Stimulated activated CD8-positive, alpha-beta memory T cell treated with anti-CD3 and anti-CD28 coated beads, Interleukin-2, amount 100 ng/mL, for 48 hours (primary cell): ENCODE results near the gene ANKRD63.

Experiments
- DNase-seq, 2 donors: peaks; one replicate each; pipeline ENCODE4 v3.0.0-alpha.2; 2020; ENCODE audit warnings: low read depth in 2 of 2

ANKRD63 gene, protein sequence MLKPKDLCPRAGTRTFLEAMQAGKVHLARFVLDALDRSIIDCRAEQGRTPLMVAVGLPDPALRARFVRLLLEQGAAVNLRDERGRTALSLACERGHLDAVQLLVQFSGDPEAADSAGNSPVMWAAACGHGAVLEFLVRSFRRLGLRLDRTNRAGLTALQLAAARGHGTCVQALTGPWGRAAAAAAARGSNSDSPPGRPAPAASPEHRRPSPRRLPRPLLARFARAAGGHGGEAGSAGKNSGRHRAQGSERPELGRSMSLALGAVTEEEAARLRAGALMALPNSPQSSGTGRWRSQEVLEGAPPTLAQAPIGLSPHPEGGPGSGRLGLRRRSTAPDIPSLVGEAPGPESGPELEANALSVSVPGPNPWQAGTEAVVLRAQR

DNA sequence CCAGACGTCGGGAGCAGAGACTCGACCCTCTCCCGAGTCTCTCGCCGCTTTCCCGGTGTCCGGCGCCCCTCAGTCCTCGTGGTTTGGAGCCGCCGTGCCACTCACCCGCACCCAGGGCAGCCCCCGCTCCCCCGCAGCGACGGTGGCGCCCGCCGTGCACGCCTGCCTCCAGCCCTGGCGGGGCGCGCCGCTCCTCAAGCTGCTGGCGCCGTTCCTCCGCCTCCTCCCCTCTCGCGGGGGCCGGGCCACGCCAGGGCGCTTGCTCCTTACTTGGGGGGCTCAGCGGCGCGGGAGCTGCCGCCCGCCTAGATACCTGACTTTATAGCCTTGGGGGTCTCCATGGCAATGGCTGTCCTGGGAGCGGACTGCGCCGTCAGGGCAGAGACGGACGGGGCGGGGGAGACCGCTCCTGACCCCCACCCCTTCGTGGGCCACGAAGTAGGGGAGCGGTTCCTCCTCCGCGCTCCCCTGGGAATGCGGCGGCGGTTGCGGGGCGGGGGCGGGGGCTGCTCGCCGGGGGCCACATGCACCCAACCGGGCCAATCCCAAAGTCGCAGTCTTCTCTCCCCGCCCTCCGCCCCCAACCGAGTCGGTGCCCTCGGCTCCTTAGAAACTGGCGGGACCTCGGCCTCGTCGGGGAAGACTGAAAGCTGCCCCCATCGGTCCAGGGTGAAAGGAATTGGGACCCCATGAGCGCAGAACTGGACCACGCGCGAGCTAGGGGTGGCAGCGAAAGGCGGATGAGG, at the start of gene ANKRD63:
ANKRD63 (minus strand) TSS at position 196 of the 746 bp plus-strand sequence. CDS start 478 bp downstream, outside the sequence.
- peak in 1 of 2 donors; percentile 30 for DNase-seq

DNA sequence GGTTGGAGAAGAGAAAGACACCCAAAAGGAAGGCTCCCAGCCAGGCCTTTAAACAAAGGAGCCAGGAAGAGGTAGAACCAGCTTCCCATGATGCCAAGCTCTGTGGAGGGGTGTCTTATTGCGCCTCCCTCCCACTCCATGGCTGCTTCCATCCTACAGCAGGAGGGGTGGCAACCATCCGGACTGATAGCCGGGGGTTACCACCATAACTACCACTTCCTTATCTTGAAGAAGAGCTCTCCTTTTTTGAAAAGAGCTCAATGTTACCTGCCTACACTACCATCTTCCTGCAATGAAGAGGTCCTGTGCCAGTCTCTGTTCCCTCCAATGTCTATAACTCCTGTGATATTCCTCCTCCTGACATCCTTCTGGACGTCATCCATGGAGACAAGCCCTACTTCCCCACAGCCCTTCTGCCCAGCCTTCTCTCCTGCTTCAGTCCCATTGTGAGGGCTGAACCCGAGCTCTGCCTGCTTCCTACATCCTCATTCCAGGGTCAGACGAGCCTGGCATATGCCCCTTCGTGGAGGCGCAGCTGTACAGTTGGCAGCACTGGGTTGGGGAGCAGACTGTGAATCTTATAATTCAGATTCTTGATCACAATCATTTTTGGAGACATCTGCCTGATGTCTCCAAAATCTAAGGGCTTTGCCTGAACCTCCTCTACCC, 49.4 kb upstream of the ANKRD63 start:
- DNase-seq = no peak

DNA sequence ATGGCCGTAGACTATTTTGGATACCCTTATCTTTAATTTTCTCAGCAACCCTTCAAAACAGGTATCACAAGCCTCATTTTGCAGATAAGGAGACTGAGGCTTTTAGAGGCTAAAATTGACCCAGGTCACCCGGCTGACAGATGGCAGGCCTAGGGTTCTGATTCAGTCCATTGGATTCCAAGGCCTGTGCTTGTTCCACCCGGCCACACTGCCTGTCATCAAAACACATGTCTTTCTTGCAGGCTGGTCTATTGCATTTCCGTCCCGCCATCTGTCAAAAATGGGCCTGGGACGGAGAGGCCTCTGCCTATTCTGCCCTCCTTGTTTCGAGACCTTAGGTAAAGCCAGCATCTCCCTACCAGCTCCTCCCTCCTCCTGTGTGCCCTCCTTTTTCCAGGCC, 48.8 kb upstream of the ANKRD63 start:
- DNase-seq = no peak

DNA sequence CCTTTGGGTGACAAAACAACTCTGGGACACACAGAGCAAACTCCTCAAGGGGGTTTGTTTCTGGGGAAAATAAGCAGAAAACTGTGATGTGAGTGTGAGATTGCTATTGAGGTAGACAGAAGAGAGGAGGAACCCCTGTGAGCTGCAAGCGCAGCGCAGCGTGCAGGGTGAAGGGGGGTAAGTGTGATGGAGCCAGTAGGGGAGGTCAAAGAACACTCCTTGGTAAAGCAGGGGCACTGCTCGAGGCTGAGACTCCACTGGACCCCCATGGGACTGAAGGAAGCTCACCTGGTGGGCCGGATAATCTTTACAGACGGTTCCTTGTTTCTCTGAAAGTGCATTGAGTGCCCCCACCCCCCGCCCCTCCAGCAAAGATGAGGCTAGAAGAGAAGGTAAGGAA, 48.2 kb upstream of the ANKRD63 start:
- no peak for DNase-seq

DNA sequence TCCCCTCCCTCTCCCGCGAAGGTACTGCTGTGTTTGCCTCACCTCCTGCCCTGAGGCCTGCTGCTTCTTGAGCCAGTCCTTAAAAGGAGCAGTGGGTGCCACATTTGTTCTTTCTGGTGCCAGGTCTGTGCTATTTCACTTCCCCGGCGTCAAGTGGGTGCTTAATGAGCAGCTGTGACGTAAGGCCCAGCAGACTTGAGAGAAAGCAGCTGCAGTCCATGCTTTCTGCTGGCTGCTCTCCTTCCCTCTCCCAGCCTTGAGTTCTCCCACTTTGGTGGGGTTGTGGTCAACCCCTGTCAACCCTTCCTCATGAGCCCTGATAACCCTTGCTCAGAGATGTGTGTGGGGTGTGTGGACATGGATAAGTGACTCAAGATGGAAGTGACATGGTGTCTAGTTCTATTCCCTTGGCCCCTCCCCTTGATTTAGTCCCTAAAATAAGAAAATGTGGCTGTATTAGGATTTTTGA, 47.5 kb upstream of the ANKRD63 start:
- no peak for DNase-seq

DNA sequence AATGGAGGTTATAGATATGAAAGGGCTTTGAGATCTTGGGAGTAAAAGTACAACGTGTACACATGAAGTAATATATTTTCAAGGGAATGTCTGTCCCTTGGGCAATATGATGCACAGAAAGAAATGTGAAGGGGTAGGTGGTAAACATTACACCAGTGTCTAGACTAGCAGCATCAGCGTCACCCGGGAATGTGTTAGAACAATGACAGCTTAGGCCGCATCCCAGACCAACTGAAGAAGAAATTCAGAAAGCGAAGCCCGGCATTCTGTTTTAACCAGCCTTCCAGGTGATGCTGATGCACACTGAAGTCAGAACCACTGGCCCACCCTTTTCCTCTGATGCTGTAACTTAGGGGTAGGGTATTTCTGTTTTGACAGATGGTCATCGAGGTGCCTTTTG, 46.9 kb upstream of the ANKRD63 start:
- DNase-seq = no peak

DNA sequence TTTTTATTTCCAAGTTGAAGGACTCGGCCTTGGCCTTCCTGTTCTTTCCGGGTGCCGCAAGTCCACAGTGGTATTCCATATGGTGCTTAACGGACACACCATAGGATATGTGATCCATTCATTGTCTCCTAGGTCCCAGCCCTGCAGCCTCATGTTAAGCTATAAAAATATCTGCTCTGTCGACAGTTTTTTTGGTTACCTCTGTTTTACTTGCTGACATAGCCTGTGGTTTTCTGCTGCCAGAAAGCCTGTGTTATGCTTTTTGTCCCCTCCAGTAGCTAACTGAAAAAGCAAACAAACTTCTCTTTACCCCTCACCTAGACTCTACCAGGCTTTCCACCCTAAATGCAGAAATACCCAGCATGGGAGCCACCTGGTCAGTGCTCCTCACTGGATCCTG, 45.9 kb upstream of the ANKRD63 start:
- no peak for DNase-seq

DNA sequence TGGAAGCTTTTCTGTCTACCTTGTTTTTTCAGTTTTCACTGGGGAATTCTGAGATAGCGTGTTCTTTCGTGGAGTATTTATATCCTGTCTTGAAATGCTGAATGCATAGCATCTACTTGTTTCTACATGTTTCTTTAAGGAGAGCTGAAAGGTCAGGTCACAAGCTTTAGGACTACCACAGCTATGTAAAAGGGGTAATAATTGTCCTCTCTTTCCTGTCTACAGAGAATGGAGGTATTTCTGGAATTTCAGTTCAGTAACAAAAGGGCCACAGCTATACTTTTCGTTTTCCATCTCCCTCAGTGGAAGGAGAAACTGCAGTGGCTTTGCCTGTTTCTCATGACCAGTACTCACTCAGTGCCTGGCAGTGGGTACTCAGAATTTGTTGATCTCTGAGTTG, 45.3 kb upstream of the ANKRD63 start:
- no peak for DNase-seq

DNA sequence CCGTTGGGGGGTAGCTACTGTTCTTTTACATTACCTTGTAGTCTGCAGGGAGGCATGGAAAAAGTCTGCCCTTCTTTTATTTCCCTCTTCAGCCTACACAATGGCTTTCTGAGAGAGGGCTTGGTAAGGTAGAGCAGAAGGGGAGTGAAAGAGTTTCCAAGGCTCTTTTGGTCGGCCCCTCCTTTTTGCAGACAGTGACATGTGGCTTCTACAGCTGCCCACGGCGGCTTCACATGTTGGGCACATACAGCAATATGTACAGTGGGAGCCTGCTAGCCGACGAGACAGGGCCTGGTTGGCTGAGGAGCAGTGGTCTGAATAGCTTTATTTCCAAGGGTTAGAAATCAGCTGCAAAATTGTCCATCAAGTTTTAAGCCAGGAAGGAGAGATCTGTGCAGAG, 44.6 kb upstream of the ANKRD63 start:
- no peak for DNase-seq

DNA sequence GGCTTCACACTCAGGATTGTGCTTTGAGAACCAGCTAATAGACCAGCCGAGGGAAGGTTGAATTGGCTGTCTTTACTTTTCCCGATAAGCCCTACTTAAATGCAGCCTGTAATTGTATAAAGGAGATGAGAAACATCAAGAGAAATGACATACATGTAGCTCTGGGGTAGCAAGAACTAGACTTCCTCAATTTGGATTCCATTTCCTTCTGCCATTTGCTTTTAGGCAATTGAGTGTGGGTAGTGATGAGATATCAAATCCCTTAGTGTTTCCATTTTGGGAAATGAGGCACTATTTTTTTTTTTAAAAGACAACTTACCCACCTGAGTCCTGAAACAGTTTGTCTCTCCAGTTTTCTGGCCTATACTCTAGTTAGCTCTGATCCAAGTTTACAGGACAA, 42.8 kb upstream of the ANKRD63 start:
- DNase-seq = no peak

DNA sequence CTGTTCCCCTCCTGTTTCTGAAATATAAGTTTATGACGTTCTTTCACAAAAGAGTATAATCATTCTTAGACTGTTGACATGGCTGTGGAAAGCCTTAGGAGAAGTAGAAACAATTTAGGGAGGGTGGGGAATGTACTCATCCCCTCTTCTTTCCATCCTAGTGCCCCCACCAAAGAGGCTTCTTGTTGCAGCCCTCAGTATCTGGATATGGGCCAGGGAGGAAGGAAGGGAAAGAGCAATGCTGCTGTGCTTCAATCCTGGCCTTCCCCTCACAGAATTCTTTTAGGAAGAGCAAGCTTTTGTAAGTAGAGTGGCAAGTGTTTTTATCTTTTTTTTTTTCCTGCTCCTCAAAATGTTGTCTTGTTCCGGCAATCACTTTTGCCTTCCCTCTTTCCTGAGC, 42.3 kb upstream of the ANKRD63 start:
- no peak for DNase-seq

DNA sequence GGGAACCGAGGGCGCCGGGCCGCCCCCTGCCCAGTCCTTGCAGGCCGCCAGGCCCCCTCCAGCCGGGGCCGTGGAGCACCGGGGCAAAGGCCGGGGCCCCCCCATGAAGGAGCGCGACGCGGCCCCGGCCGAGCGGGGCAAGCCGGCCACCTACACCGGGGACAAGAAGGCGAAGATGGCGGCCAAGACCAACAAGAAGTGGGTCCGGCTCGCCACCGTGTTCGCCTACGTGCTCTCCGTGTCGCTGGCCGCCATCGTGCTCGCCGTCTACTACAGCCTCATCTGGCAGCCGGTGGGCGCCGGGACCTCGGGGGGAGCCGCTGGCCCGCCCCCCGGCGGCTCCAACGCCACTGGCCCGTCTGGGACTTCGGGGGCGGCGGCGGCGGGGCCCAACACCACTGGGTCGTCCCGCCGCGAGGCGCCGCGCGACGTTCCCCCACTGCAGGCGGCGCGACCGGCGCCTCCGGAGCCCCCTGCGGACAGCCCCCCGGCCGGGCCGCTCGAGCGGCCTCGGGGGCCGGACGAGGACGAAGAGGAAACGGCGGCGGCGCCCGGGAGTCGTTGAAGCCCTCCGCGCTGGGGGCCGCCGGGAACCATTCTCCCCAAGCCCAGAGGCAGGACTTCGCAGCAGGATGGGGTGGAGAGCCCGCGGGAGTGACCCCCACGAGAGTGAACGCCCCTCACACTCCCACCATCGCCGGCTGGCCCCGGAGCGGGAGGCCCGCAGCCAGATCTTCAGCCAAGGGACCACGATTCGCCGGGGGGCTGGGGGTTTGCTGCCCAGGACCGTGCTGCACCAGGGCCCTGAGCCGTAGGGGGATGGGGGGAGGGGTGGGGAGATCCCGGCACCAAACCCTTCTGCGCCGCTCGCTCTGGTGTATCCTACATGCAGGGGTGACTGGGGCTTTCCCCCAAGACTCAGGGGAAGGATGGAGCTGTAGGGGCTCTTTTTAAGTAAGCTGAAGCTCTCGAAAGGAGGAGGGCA, 41.4 kb upstream of the ANKRD63 start:
- DNase-seq = no peak

DNA sequence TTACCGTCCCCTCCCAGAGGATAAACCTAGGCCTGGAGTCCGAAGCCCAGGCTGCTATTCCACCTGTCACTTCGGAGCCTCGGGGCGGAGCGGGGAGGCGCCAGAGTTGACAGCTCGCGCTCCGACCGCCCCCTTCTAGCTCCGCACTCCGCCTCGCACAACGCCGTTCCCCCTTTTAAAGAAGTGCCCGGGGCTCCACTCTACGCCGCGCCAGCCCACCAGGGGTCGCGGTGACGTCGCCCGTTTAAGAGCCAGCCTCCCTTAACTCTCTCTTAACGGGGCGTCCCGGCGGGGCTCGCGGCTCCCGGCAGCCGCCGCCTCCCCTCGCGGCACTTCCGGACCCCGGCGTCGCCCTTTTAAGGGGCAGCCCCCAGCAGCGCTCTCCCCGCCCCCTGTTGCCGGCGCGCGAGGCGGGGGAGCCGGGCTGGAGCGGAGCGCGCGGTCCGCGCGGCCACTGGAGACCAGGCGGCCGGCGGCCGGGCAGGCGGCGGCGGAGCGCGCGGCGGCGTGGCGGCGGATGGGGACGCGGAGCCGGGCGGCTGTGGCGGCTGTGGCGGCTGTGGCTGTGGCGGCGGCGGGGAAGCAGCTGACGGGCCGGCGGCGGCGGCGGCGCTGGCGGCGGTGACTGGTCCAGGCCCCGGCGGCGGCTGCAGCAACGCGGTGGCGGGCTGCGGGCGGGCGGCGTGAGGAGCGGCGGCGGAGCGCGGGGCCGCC, 40.5 kb upstream of the ANKRD63 start, which contains the start of gene INAFM2:
INAFM2 (plus strand) TSS at position 454 of the 714 bp plus-strand sequence. CDS start 364 bp downstream, outside the sequence.
- DNase-seq = peak; percentile 85

DNA sequence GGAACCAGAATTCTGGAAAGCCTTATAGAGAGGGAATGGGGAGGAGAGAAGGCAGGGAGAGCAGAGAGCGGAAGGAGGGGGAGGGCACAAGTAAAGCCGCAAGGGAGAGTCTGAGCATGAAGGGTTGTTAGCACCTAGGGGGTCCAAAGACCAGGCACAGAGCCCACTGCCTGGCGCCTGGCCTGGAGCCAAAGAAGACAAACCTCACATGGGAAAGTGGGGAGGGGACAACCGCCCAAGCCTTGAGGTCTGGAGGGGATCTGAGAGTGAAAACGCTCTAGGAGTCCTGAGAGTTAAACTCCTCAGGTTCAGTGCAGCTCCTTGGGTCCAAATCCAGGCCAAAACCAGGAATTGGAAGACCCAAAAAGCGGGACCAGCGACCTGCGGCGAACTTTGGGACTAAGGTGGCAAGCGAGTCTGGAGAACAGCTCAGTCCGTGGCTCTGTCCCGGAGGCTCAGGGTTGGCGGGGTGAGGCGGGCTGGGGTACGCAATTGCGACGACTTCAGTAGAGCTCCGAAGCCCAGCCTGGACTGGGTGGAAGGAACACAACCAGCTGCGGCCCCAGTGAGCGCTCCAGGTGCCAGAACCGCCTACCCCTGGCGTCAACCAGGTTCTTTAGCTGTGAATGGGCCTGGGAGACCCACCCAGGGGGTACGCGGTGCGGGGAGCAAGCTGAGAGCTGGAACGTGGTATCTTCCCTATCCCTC, 39.8 kb upstream of the ANKRD63 start:
- DNase-seq = no peak

DNA sequence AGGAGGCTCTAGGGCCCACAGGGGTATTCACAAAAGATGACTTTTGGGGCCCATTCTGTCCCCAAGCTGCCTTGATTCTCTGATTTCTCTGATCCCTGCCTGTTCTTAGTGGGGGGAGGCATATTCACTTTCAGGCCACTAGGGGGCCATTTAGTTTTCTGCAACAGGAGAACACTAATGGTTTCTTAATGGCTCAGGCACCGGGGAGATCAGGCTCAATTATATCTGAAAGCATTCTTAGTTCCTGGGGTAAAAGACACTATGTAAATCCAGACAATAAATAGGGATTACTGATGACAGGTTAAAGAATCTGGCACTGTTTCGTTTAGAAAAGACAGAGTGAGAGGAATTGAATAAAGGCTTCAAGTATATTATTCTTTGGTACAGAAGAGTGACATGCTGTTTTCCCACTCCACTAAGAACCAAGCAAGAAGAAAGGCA, 38.1 kb upstream of the ANKRD63 start:
- no peak for DNase-seq

DNA sequence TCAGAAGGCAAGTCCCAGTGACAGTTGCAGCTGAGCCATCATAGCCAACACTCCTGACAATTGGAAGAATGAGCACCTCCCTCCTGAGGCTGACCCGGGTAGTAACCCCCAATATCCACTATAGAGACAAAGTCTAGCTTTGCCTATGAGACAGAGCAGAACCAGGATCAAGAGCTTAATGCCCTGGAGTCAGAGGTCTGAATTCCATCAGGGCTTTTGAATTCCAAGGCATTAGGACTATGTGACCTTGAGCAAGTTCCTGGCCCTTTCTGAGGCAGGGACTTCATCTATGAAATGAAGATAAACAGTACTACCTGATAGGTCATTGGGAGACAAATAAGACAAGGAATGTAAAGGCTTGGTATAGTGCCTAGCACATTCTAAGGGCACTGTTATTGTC, 37.5 kb upstream of the ANKRD63 start:
- no peak for DNase-seq

DNA sequence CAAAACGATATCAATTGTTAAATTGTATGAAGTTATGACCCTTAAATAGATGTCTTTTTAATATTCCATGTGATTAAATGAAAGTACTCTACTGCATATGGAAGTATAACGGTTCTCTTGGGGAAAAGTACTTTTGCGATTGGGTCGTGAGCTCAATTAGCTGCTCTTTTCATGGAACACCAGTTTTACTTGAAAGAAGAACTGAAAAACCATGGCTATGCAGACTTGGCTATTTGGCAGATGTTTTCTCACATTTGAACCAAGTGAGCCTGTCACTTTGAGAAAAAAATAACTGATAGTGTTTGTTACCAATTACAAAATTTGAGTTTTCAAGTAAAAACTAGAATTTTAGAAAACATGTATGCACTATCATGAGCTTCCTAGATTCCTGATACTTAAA, 34.7 kb upstream of the ANKRD63 start:
- no peak for DNase-seq

DNA sequence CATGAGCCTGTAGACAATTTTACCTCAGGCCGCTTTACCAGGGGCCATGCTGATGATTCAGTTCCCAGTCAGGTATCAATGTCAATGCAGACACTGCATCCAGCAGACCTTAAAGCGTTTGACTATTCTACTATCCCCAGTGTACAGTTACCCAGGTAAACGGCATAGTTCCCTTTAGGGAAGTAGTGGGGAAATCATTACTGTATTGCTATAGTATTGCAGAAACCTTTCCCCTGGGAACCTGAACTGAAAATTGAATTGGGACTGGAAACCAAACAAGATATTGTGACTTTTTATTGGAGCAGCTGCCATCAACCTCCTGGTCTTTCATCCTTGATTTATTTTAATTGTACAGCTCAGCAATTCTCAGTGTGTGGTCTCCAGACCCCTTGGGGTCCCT, 34.1 kb upstream of the ANKRD63 start:
- DNase-seq = no peak

DNA sequence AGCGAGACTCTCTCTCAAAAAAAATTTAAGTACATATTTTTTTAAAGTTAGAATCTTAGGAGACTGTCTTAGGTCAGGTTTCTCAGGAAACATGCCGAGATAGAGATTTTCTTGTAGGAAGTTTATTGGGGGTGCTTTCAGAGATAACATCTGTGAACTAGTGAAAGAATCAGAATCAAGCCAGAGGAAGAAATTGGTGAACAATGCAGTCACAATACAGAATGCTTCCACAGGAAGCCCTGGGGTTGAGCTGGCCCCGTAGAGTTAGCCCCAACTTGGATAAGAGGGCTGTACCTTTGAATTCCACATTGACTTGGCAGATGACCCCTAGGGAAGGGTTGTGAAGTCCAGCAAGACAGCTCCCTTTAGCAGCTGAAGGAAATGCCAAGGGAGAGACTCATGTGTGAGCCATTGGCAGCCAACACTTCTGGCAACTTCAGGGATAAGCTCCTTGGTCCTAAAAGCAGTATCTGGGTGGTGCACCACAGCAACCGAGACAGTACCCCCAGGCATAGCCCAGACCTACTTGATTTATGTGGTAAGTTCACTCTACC, 31.9 kb upstream of the ANKRD63 start:
- no peak for DNase-seq
